ENCODE data around the gene OCSTAMP.

OCSTAMP gene

GRCh38 chr20:46573788-46574584, 23.5 kb upstream of the OCSTAMP start:
- in situ Hi-C loops (cut with HindIII; ENCODE audit: low sequenced_read_pairs), result no loop called here

GRCh38 chr20:46573234-46573633, 22.8 kb upstream of the OCSTAMP start:
- in situ Hi-C loops (cut with HindIII; ENCODE audit: low sequenced_read_pairs), result no loop called here

GRCh38 chr20:46572790-46573189, 22.3 kb upstream of the OCSTAMP start:
- in situ Hi-C loops (cut with HindIII; ENCODE audit: low sequenced_read_pairs), result no loop called here

GRCh38 chr20:46572153-46572552, 21.7 kb upstream of the OCSTAMP start:
- in situ Hi-C loops (cut with HindIII; ENCODE audit: low sequenced_read_pairs), result no loop called here

- in situ Hi-C loops (cut with HindIII; ENCODE audit: low sequenced_read_pairs), result no loop called here
Measured at GRCh38 chr20:46571418-46571817, 21.0 kb upstream of the OCSTAMP start.

GRCh38 chr20:46570956-46571355, 20.5 kb upstream of the OCSTAMP start:
- in situ Hi-C loops (cut with HindIII; ENCODE audit: low sequenced_read_pairs), result no loop called here

- in situ Hi-C loops (cut with HindIII; ENCODE audit: low sequenced_read_pairs), result no loop called here
Measured at GRCh38 chr20:46569961-46570360, 19.5 kb upstream of the OCSTAMP start.

- in situ Hi-C loops (cut with HindIII; ENCODE audit: low sequenced_read_pairs), result no loop called here
Measured at GRCh38 chr20:46568570-46569129, 18.2 kb upstream of the OCSTAMP start.

GRCh38 chr20:46566125-46566524, 15.7 kb upstream of the OCSTAMP start:
- in situ Hi-C loops (cut with HindIII; ENCODE audit: low sequenced_read_pairs), result no loop called here

- in situ Hi-C loops (cut with HindIII; ENCODE audit: low sequenced_read_pairs), result no loop called here
Measured at GRCh38 chr20:46564241-46564957, 13.9 kb upstream of the OCSTAMP start.

- in situ Hi-C loops (cut with HindIII; ENCODE audit: low sequenced_read_pairs), result no loop called here
Measured at GRCh38 chr20:46563860-46564221, 13.4 kb upstream of the OCSTAMP start.

GRCh38 chr20:46563170-46563859, 12.9 kb upstream of the OCSTAMP start:
- in situ Hi-C loops (cut with HindIII; ENCODE audit: low sequenced_read_pairs), result no loop called here

- in situ Hi-C loops (cut with HindIII; ENCODE audit: low sequenced_read_pairs), result no loop called here
Measured at GRCh38 chr20:46562373-46563169, 12.1 kb upstream of the OCSTAMP start.

- in situ Hi-C loops (cut with HindIII; ENCODE audit: low sequenced_read_pairs), result no loop called here
Measured at GRCh38 chr20:46562009-46562372, 11.5 kb upstream of the OCSTAMP start.

GRCh38 chr20:46559685-46560440, 9.4 kb upstream of the OCSTAMP start:
- in situ Hi-C loops (cut with HindIII; ENCODE audit: low sequenced_read_pairs), result no loop called here

- in situ Hi-C loops (cut with HindIII; ENCODE audit: low sequenced_read_pairs), result no loop called here
Measured at GRCh38 chr20:46559001-46559400, 8.5 kb upstream of the OCSTAMP start.

- in situ Hi-C loops (cut with HindIII; ENCODE audit: low sequenced_read_pairs), result no loop called here
Measured at GRCh38 chr20:46558511-46558959, 8.1 kb upstream of the OCSTAMP start.

GRCh38 chr20:46557231-46557956, 6.9 kb upstream of the OCSTAMP start:
- in situ Hi-C loops (cut with HindIII; ENCODE audit: low sequenced_read_pairs), result no loop called here

GRCh38 chr20:46555370-46555956, 5.0 kb upstream of the OCSTAMP start:
- in situ Hi-C loops (cut with HindIII; ENCODE audit: low sequenced_read_pairs), result no loop called here
